ENCODE data around the gene IGSF11.
A peak's percentile ranks its signal among the peaks of the same experiment; 100 is the strongest.
"Not testable (repeated sequence)": the region's sequence is repeated elsewhere in the genome, so short reads cannot be mapped to it uniquely, and the experiment has no call there.

The IGSF11 gene, protein sequence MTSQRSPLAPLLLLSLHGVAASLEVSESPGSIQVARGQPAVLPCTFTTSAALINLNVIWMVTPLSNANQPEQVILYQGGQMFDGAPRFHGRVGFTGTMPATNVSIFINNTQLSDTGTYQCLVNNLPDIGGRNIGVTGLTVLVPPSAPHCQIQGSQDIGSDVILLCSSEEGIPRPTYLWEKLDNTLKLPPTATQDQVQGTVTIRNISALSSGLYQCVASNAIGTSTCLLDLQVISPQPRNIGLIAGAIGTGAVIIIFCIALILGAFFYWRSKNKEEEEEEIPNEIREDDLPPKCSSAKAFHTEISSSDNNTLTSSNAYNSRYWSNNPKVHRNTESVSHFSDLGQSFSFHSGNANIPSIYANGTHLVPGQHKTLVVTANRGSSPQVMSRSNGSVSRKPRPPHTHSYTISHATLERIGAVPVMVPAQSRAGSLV

GRCh38 chr3:119034256-119035013, at the start of gene IGSF11:
IGSF11 (minus strand) TSS chr3:119034846; CDS start chr3:119034582, 264 bp downstream.
- peak; percentile 25 for DNase-seq (ENCODE audit: low spot score)

- DNase-seq (ENCODE audit: low spot score): no peak
These were observed 45.7 kb upstream of the IGSF11 start for GRCh38 chr3:119080364-119080763.

DNA sequence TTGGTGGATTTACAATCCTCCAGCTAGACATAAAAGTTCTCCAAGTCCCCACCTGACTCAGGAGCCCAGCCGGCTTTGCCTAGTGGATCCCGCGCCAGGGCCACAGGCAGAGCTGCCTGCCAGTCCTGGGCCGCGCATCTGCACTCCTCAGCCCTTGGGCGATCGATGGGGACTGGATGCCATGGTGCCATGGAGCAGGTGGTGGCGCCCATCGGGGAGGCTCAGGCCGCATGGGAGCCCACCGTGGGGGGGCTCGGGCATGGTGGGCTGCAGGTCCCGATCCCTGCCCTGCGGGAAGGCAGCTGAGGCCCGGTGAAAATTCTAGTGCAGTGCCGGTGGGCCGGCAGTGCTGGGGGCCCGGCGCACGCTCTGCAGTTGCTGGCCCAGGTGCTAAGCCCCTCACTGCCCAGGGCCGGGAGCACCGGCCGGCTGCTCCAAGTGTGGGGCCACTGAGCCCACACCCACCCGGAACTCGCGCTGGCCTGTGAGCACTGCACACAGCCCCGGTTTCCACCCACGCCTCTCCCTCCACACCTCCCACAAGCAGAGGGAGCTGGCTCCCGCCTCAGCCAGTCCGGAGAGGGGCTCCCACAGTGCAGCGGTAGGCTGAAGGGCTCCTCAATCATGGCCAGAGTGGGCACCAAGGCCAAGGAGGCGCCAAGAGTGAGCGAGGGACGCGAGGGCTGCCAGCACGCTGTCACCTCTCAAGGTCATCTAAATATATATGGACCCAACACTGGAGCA, 38.8 kb upstream of the IGSF11 start:
- DNase-seq (ENCODE audit: low spot score): no peak

- DNase-seq (ENCODE audit: low spot score): not testable (repeated sequence)
These were observed 37.8 kb upstream of the IGSF11 start for GRCh38 chr3:119072451-119072850.

DNA sequence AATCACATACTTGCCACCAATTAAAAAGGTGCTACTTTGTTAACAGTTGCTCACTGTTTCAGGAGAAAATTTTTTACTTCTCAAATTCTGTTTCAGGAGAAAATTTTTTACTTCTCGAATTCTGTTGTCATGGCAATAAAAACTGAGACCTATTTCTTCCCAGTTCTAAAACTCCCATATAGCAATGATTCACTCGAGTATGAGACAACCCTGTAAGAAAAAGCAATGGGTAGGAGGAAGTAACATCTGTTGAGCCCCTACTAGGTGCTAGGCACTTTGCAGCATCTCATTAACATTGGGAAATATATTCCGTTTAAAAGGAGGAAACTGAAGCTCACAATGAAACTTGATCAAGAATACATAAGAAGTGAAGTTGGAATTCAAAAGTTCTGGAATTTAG, 35.1 kb upstream of the IGSF11 start:
- DNase-seq (ENCODE audit: low spot score): no peak

DNA sequence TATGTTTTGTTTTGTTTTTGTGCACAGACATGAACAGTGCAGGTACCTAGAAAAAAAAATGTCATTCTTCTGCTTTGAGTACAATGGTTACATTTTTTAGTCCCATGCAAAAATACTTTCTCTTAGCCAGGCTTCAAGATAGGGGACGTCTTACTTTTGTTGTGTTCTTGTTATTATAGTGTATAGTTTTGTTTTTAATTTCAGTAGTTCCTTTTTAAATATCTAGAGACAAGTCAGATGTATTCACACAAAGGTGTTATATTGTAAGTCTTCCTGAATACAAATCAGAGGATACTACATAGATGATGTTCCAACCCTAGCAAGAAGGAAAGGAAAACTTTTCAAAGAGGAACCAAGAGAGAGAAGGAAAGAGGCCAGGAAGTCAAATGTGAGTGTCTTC, 28.8 kb upstream of the IGSF11 start:
- no peak for DNase-seq (ENCODE audit: low spot score)

GRCh38 chr3:119062892-119063291, 28.2 kb upstream of the IGSF11 start:
- DNase-seq (ENCODE audit: low spot score): no peak

GRCh38 chr3:119044593-119044992, 9.9 kb upstream of the IGSF11 start:
- no peak for DNase-seq (ENCODE audit: low spot score)

DNA sequence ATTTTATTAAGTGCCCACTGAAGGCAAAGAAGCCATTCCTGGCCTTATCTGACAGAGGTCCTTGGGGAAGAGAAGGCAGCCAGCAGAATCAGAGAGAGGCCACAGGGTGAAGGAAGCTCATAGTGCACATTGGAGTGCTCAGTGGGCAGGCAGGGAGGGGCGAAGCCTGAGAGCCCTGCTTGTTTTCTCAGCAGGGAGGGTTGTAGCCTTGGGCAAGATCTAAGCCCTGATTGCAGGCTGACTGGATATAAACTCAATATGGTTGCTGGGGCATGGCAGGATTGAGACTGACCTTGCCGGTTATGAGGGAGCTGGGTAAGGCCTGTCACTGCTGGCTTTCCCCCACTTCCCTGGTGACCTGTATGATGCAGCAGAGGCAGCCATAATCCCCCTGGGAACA, 7.5 kb upstream of the IGSF11 start:
- DNase-seq (ENCODE audit: low spot score): no peak

DNA sequence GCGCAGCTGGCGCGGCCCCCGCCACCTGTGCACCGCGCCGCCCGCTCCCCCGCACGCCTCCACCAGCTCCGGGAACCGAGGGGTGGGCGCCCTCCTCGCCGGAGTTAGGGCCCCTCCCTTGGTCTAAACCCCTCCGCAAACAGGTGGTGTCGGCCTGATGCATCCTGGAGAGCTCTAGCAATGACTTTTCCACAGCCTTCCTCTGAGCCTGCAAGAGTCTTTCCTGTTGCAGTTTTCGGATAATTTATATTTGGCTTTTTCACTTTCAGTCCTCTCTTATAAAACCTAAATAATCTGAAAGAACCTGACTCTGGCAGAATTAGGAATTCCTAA, 334 bp upstream of the IGSF11 start:
- DNase-seq (ENCODE audit: low spot score): no peak

DNA sequence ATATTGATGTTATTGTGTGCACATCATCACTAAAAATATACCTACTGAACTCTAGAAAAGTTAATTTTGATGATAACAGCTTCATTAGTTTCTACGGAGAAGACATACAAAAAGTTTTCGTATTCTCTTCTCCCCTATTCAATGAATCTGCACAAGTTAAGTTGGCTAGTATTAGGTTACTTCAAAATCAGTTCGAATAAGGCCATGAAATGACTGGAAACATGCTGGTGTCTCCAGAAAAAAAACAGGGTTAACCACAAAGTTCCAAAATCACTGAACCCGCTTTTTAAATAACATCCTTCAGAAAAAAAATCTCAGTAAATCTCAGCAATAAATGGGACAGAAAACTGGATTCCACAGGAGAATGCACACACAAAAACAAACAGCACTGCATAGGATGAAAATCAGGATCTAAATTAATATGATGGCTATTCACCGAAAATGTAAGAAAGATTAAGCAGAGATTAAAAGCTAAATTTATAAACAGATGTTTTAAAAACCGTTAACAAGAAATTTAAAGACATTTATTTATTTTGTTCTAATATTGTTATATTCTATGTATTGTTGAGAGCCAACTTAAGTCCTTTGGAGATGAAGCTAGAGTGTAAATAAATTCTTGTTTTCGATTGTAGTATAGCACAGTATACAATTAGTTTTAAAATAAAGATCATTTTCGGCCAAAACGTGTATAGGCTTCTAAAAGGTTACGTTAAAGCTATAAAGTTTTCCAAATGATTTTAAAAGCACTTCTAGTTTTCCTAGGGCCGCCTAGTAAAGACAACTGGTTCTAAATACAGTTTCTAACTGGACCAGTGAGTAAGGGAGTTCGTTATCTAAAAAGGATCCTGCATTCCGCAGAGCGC, 1.0 kb downstream of the IGSF11 start:
- no peak for DNase-seq (ENCODE audit: low spot score)

- DNase-seq (ENCODE audit: low spot score): no peak
These were observed 9.4 kb downstream of the IGSF11 start for GRCh38 chr3:119025171-119025795.

DNA sequence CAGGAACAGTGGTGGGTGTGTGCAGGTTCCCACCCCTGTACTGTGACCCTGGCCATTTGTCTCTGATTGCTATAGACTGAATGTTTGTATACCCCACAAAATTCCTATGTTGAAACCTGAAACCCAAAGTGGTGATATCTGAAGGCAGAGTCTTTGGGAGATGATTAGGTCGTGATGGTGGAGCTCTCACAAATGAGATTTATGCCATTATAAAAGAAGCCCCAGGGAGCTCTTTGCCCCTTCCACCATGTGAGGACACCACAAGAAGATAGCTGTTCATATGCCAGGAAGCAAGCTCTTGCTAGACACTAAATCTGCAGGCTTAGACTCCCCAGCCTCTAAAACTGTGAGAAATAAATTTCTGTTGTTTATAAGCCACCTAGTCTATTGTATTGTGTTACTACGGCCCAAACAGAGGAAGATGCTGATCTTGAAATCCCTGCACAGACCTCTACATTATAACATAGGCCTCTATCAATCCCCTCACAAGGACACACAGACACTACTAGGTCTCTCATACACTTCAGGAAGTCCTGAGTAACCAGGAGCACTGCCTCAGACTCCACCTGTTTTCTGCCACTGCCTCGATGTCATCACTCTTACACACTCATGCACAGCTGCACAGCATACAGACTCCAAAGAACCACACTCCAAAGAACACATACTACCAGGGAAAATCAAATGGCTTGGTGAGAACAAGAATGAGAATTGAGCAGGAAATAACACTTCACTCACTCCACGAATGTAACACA, 14.7 kb downstream of the IGSF11 start:
- DNase-seq (ENCODE audit: low spot score): no peak

GRCh38 chr3:119018690-119019463, 15.8 kb downstream of the IGSF11 start:
- DNase-seq (ENCODE audit: low spot score): no peak

GRCh38 chr3:119015942-119016341, 18.7 kb downstream of the IGSF11 start:
- no peak for DNase-seq (ENCODE audit: low spot score)

- DNase-seq (ENCODE audit: low spot score): no peak
These were observed 20.7 kb downstream of the IGSF11 start for GRCh38 chr3:119013951-119014350.

DNA sequence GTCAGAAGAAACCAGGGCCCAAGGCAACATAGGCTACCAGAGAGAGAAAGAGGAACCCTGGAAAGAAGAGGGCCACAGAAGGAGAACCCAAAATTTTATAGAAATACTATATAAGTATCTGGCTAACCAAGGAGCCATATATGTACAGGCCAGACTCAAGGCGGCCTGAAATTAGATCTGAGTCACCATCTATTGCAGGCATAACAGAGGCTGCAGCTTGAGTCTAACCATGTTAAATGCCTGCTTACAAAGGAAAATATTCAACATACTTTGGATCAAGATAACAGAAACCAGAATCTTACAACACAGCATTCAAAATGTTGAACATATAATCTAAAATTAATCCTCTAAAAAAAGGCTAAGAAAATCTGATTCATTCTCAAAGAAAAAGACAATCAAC, 23.1 kb downstream of the IGSF11 start:
- no peak for DNase-seq (ENCODE audit: low spot score)

- no peak for DNase-seq (ENCODE audit: low spot score)
These were observed 37.5 kb downstream of the IGSF11 start for GRCh38 chr3:118997190-118997589.

DNA sequence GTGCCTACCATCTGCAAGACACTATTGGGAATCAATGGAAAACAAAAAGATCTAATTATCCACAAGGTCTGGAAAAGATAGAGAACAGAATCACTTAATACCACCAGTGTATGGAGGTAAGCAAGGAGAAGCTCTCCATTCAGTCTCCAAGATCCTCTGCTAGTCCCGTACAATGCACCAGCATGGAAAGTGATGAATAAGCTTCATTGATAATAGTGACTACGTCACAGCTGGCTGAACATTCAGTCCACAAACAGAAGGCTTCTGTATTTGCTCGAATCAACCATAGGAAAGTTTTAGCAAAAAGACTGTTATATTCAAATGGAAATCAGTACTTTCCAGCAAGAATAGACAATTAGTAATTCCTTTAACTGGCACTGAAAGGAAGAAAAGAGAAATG, 42.9 kb downstream of the IGSF11 start:
- no peak for DNase-seq (ENCODE audit: low spot score)
